ENCODE measurements around the gene LMX1B.

The LMX1B gene

GRCh38 chr9:126615791-126616447, 2.2 kb downstream of the LMX1B start:
- peak overlapping the region in 10 of 21 experiments; percentile 1 to 80 (median 41) for H3K27ac ChIP-seq
- peak overlapping the region in 5 of 7 experiments; percentile 13 to 36 (median 17) for H3K4me3 ChIP-seq

DNA sequence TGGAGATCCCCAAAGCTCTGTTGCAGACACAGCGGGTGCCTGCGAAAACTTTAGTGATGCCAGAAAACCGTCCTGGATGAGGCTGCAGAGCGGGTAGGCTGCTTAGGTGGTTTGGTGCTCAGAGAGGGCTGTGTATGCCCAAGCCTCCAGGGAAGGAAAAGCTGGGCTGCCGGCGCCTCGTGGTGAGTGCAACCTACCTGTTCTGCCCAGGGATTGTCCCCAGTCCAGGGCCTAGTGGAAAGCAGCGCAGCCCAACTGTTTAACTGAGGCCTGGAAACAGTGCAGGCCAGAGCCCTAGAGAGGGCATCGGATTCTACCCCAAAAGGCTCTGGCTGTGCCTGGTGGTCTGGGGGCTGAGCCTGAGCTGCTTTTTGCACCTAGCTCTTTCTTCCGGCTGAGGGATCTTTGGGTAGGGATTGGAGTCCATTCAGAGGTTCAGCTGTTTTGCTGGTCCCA, 2.8 kb downstream of the LMX1B start:
- Histone ChIP-seq H3K27ac (peak overlapping the region in 3 of 21 experiments; percentile 8 to 22 (median 16)), H3K4me3 (peak overlapping the region in 1 of 7 experiments; percentile 36)

GRCh38 chr9:126617003-126617822, 3.5 kb downstream of the LMX1B start:
- Histone ChIP-seq H3K4me3 (no peak overlapping the region), H3K27ac (peak overlapping the region in 2 of 21 experiments; percentile 16 to 22)

- H3K4me3 ChIP-seq = no peak overlapping the region
- H3K27ac ChIP-seq = peak overlapping the region in 1 of 21 experiments; percentile 52
Measured at GRCh38 chr9:126617823-126618165, 4.1 kb downstream of the LMX1B start.

GRCh38 chr9:126618190-126618584, 4.5 kb downstream of the LMX1B start:
- H3K4me3 ChIP-seq = no peak overlapping the region
- H3K27ac ChIP-seq = peak overlapping the region in 6 of 21 experiments; percentile 25 to 55 (median 47)

DNA sequence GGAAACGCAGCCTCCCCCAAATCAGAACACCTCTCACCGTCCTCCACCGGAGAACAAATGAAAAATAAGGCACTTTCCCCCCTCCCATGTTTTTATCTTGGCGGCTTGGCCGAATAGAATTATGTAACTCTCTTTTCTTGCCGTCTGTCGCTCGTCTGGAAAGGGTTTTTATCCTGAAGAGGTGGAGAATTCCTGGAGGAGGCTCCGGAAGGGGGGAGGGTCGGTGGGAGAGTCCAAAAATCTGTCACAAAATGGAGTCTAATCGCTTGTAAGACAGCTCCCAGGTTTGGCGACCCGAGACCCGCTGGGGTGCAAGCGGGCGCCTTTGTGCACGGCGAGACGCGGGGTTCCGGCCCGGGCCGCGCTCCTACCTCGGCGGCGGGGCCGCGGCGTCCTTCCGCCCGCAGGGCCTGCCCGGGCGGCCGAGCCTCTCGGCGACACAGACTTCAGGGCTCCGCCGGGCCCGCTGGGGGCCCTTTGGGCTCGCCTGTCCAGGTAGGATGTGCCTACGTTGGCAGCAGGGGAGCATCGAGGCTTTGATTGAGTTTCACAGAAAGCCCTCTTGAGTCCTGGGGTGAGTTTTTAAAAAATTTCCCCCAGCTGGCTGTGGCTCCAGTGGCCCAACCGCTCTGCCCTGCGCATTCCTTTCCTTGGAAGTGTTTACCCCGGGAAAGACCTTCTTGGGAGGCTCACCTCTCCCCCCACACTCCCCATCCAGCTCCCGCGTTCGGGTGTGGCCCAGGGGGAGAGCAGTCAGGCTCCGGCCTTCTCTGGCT, 5.0 kb downstream of the LMX1B start:
- H3K27ac ChIP-seq = peak overlapping the region in 7 of 21 experiments; percentile 25 to 55 (median 42)
- H3K4me3 ChIP-seq = no peak overlapping the region

GRCh38 chr9:126619361-126620135, 5.8 kb downstream of the LMX1B start:
- Histone ChIP-seq H3K4me3 (no peak overlapping the region), H3K27ac (peak overlapping the region in 4 of 21 experiments; percentile 35 to 55 (median 54))

DNA sequence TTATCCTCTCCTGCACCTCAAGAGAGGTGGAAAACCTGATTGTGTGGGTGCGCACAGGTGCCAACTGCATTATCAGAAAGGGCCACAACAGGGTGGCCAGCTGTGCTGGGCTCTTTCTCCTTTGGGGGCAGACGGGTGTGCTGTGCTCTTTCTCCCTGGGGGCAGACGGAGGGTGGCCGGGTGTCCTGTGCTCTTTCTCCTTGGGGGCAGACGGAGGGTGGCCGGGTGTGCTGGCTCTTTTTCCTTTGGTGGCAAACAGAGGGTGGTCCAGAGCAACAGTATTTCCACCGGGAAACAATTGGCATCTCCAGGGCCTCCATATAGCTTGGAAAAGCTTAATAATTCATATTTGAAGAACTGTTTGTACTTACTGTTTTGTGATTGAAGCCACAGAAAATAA, 6.8 kb downstream of the LMX1B start:
- Histone ChIP-seq H3K27ac (no peak overlapping the region), H3K4me3 (no peak overlapping the region)

GRCh38 chr9:126621061-126621918, 7.6 kb downstream of the LMX1B start:
- Histone ChIP-seq H3K4me3 (no peak overlapping the region), H3K27ac (no peak overlapping the region)

DNA sequence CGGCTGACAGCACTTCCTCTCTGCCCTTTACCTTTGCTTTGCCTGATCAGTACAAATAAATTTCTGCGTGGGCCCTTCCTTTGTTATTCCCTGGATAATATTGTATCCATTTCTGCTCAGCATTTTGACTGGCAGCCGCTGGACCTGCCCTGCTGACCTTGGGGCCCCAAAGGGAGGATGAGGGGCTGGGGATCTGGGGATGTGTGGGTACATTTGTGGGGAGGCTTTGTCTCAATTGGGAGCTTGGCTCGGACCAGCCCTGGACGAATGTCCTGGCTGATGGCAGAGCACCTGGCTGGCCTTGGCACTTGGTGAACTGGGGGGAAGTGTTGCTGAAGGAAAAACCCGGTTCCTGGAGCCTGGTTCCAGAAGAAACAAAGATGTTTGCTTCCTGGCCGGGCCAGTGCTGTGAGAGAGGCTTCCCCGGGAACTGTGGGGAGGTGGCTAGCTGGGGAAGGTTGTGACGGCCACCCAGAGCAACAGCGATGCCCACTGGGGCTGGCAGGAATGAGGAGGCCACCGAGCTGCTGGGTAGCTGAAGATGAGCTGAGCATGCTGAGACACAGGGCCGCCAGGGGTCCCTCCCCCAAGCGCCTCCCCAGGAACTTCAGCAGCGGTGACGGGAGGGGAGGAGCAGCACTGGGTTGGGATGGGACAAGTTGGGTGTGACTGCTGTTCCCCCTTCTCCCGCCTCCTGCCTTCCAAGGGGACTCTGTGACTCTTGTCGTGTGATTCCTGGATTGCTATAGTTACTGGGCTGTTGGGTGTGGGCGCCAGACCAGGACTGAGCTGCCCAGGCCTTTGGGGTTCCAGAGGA, 8.4 kb downstream of the LMX1B start:
- no peak overlapping the region for H3K27ac ChIP-seq
- H3K4me3 ChIP-seq = no peak overlapping the region

GRCh38 chr9:126623314-126623666, 9.6 kb downstream of the LMX1B start:
- Histone ChIP-seq H3K4me3 (no peak overlapping the region), H3K27ac (no peak overlapping the region)

GRCh38 chr9:126623667-126624478, 10.1 kb downstream of the LMX1B start:
- Histone ChIP-seq H3K27ac (no peak overlapping the region), H3K4me3 (no peak overlapping the region)

- Histone ChIP-seq H3K27ac (no peak overlapping the region), H3K4me3 (no peak overlapping the region)
Measured at GRCh38 chr9:126624479-126624826, 10.7 kb downstream of the LMX1B start.

DNA sequence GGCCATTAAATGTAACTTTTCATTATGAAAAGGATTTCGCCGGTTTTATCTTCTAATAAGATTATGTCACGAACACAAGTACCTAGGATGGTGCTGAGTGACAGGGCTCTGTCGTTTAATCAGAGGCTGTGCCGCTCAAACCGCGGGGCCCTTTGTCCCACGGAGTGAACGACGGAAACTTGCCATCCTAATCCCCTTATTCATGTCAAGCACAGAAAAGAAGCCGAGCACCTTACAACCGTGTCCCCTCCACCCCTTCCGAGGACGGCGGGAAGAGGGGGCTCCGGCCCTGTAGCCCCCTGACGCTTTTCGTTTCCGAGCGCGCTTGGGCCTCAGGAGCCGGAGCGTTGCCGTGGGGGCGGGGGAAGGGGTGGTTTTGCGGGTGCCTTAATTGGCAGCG, 11.2 kb downstream of the LMX1B start:
- Histone ChIP-seq H3K4me3 (no peak overlapping the region), H3K27ac (no peak overlapping the region)

GRCh38 chr9:126625329-126626126, 11.8 kb downstream of the LMX1B start:
- H3K27ac ChIP-seq = no peak overlapping the region
- peak overlapping the region in 5 of 7 experiments; percentile 15 to 28 (median 21) for H3K4me3 ChIP-seq
